ENCODE data around the gene LGALS7. TPM values are rescaled to one million over a fixed set of nuclear protein-coding genes. Genes with fewer than 3 reads are reported as not detected.

LGALS7 gene
- total RNA-seq, 2 experiments from 2014 or later = not detected

DNA sequence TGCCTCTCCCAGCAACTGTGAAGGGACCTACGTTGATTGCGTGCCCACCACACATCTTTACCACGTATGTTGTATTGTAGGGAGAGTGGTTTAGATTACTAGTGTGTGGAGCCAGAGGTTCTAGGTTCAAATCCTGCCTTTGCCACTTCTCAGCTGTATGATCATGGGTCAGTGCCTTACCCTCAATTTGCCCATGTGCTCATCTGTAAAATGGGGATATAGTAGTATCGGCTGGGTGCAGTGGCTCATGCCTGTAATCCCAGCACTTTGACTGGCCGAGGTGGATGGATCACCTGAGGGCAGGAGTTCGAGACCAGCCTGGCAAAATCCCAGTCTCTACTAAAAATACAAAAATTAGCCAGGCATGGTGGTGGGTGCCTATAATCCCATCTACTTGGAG lies 40.0 kb upstream of the LGALS7 start:
- ATAC-seq (ENCODE audit: poor library complexity) (no peak), DNase-seq (no peak)
- no peak overlapping the region for H3K27ac ChIP-seq (ENCODE audit: low read depth in 1 of 2, low read length in 2 of 2)
- H3K27me3 ChIP-seq (ENCODE audit: control insufficient read depth in 1 of 2, insufficient read depth in 2 of 2, low read length in 2 of 2) = no peaks in the 10 kb centered on the region
- no peak overlapping the region for H3K4me3 Mint-ChIP-seq
- CTCF ChIA-PET = no interaction called here
- H3K36me3 ChIP-seq (ENCODE audit: insufficient read depth, low read length) = peaks cover 37% of the 10 kb centered on the region
- H3K4me1 Mint-ChIP-seq (ENCODE audit: low read depth) = no peaks in the 10 kb centered on the region
- no peaks in the 10 kb centered on the region for H3K27me3 Mint-ChIP-seq
- intact Hi-C loops (cut with DNase I, micrococcal nuclease) = no loop called here
- no peak overlapping the region for H3K4me3 ChIP-seq (ENCODE audit: low read length)
- TF ChIP-seq, protein P1, sequence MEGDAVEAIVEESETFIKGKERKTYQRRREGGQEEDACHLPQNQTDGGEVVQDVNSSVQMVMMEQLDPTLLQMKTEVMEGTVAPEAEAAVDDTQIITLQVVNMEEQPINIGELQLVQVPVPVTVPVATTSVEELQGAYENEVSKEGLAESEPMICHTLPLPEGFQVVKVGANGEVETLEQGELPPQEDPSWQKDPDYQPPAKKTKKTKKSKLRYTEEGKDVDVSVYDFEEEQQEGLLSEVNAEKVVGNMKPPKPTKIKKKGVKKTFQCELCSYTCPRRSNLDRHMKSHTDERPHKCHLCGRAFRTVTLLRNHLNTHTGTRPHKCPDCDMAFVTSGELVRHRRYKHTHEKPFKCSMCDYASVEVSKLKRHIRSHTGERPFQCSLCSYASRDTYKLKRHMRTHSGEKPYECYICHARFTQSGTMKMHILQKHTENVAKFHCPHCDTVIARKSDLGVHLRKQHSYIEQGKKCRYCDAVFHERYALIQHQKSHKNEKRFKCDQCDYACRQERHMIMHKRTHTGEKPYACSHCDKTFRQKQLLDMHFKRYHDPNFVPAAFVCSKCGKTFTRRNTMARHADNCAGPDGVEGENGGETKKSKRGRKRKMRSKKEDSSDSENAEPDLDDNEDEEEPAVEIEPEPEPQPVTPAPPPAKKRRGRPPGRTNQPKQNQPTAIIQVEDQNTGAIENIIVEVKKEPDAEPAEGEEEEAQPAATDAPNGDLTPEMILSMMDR (IDR thresholded peaks at IDR 0.05) = no peak
- no peaks in the 10 kb centered on the region for H3K9me3 Mint-ChIP-seq
- POLR2A ChIA-PET = no interaction called here
- H3K4me1 ChIP-seq (ENCODE audit: insufficient read depth, low read length) = no peaks in the 10 kb centered on the region
- H3K9me3 ChIP-seq (ENCODE audit: control insufficient read depth in 1 of 2, insufficient read depth in 1 of 2, low read length in 2 of 2) = no peaks in the 10 kb centered on the region
- no peak overlapping the region for H3K27ac Mint-ChIP-seq
- peaks cover 24% of the 10 kb centered on the region for H3K36me3 Mint-ChIP-seq (ENCODE audit: low read depth)

DNA sequence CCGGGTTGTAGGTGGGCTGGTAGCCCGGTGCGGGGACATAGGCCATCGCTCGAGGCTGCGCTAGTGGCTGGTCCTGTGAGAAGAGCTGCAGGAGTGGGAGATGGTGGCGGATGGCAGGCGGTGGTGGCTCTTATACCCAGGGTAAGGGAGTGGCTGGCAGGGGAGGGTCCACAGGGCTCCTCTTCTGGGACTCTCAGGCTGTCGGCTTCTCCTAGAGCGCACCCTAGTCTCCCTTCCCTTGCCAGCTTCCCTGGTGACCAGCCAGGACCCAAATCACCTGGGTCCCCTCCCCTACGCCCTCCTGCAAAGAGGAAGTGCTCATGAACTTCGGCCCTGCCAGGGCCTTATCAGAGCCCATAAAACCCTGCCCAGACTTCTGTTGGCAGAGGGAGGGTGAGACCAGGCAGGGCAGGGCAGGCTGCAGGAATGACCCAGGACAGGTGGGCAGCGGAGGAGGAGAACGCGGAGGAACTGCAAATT lies 39.6 kb upstream of the LGALS7 start, which contains the start of gene LGALS4:
Gene LGALS4, minus strand, starts transcription at position 105 of the 480 bp plus-strand sequence. Its CDS starts 59 bp downstream, at position 46.
- Mint-ChIP-seq H3K4me3 (no peak within 1 kb of the TSS), H3K27ac (no peak within 1 kb of the TSS), H3K27me3 (no peaks in the 10 kb centered on the region), H3K36me3 (ENCODE audit: low read depth) (peaks cover 24% of the 10 kb centered on the region), H3K9me3 (no peaks in the 10 kb centered on the region), H3K4me1 (ENCODE audit: low read depth) (no peaks in the 10 kb centered on the region)
- ATAC-seq (ENCODE audit: poor library complexity) (no peak), DNase-seq (no peak)
- CTCF ChIA-PET = no interaction called here
- Histone ChIP-seq H3K4me1 (ENCODE audit: insufficient read depth, low read length) (no peaks in the 10 kb centered on the region), H3K27me3 (ENCODE audit: control insufficient read depth in 1 of 2, insufficient read depth in 2 of 2, low read length in 2 of 2) (no peaks in the 10 kb centered on the region), H3K27ac (ENCODE audit: low read depth in 1 of 2, low read length in 2 of 2) (no peak within 1 kb of the TSS), H3K36me3 (ENCODE audit: insufficient read depth, low read length) (peaks cover 33% of the 10 kb centered on the region), H3K4me3 (ENCODE audit: low read length) (no peak within 1 kb of the TSS), H3K9me3 (ENCODE audit: control insufficient read depth in 1 of 2, insufficient read depth in 1 of 2, low read length in 2 of 2) (no peaks in the 10 kb centered on the region)
- POLR2A ChIA-PET = no interaction called here
- intact Hi-C loops (cut with DNase I, micrococcal nuclease) = no loop called here
- TF ChIP-seq, protein P1 (IDR thresholded peaks at IDR 0.05) = no peak

DNA sequence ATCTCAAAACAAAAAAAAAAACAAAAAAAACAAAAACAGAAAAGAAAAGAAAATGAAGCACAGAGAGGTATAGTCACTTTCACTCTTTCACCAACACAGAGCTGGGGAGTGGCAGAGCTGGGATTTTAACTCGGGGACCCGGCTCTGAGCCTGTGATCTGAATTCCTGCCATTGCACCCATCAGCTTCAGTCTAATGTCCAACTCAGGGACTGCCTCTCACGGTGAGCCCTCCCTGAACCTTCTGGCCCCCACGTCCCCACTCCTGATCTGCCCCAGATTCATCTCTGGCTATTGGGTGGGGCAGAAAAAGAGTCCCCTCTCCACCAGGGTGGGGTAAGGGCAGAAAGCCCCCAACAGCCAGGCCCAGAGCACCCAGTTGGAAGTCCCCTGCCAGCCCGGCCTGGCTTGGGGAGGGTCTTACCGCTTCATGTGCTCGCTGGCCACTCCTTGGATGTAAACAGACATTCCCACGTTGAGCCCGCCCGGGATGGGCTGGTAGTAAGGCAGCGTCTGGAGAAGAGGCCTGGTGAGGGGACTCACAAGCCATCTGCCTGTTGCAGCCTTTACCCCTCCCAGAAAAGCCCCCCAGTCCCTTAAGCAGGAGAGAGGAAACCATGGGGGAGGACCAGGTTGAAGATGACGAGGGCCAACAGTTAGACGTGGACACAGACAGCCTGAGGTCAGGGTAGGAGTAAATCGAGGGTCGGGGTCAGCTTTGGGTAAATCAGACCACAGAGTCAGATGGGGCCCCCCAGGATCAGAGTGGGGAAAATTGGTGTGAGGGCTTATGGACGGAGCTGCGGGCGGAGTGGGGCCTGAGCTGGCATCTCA lies 38.9 kb upstream of the LGALS7 start:
- ChIA-PET POLR2A (no interaction called here), CTCF (no interaction called here)
- H3K27me3 ChIP-seq (ENCODE audit: control insufficient read depth in 1 of 2, insufficient read depth in 2 of 2, low read length in 2 of 2) = no peaks in the 10 kb centered on the region
- no peaks in the 10 kb centered on the region for H3K9me3 ChIP-seq (ENCODE audit: control insufficient read depth in 1 of 2, insufficient read depth in 1 of 2, low read length in 2 of 2)
- DNase-seq (no peak), ATAC-seq (ENCODE audit: poor library complexity) (no peak)
- Mint-ChIP-seq H3K36me3 (ENCODE audit: low read depth) (peaks cover 21% of the 10 kb centered on the region), H3K27me3 (no peaks in the 10 kb centered on the region), H3K27ac (no peak overlapping the region), H3K9me3 (no peaks in the 10 kb centered on the region), H3K4me3 (no peak overlapping the region), H3K4me1 (ENCODE audit: low read depth) (no peaks in the 10 kb centered on the region)
- H3K4me1 ChIP-seq (ENCODE audit: insufficient read depth, low read length) = no peaks in the 10 kb centered on the region
- H3K36me3 ChIP-seq (ENCODE audit: insufficient read depth, low read length) = peaks cover 26% of the 10 kb centered on the region
- no peak overlapping the region for H3K4me3 ChIP-seq (ENCODE audit: low read length)
- intact Hi-C loops (cut with DNase I, micrococcal nuclease) = no loop called here
- H3K27ac ChIP-seq (ENCODE audit: low read depth in 1 of 2, low read length in 2 of 2) = no peak overlapping the region
- TF ChIP-seq, protein P1 (IDR thresholded peaks at IDR 0.05) = no peak

Measured in CD4-positive, alpha-beta T cell (primary cell).